KMS-11 (cell line): ENCODE measurements around the gene GTF2H1.

Experiments used
- H2AFZ ChIP-seq: fragments of 200-600 bp; sonication (generic); 2 replicates; pipeline ENCODE4 v1.6.1; 2016; ENCODE audit warnings: antibody characterized with exemption, mixed run types, low read depth
- H3K27ac ChIP-seq: fragments of 200-600 bp; sonication (generic); 2 replicates; pipeline ENCODE4 v1.6.1; 2016; ENCODE audit warnings: mild to moderate bottlenecking, mixed run types
- H3K27me3 ChIP-seq: fragments of 200-600 bp; sonication (generic); 2 replicates; pipeline ENCODE4 v1.6.1; 2017; ENCODE audit warnings: mild to moderate bottlenecking, low read depth, mixed run types, moderate library complexity; ENCODE audit not compliant: insufficient read depth
- H3K36me3 ChIP-seq: fragments of 200-600 bp; sonication (generic); 2 replicates; pipeline ENCODE4 v1.6.1; 2017; ENCODE audit warnings: mild to moderate bottlenecking, mixed run types; ENCODE audit not compliant: insufficient read depth
- H3K4me1 ChIP-seq: fragments of 200-600 bp; sonication (generic); 2 replicates; pipeline ENCODE4 v1.6.1; 2016; ENCODE audit warnings: mild to moderate bottlenecking, low read depth, mixed run types; ENCODE audit not compliant: poor library complexity, severe bottlenecking
- H3K4me2 ChIP-seq: fragments of 200-600 bp; sonication (generic); 2 replicates; pipeline ENCODE4 v1.7.0; 2016; ENCODE audit warnings: mild to moderate bottlenecking, mixed run types
- H3K4me3 ChIP-seq: fragments of 200-600 bp; sonication (generic); IDR thresholded peaks from 2 replicates; pipeline ENCODE4 v1.6.1; 2017; ENCODE audit warnings: low read depth, low read length, mixed read lengths; ENCODE audit not compliant: insufficient read depth
- H3K79me2 ChIP-seq: fragments of 200-600 bp; sonication (generic); 2 replicates; pipeline ENCODE4 v1.6.1; 2016; ENCODE audit warnings: low read depth, mixed run types; ENCODE audit not compliant: insufficient read depth
- H3K9ac ChIP-seq: fragments of 200-600 bp; sonication (generic); 2 replicates; pipeline ENCODE4 v1.6.1; 2016; ENCODE audit warnings: mild to moderate bottlenecking, mixed run types
- H4K20me1 ChIP-seq: fragments of 200-600 bp; sonication (generic); 2 replicates; pipeline ENCODE4 v1.6.1; 2016; ENCODE audit warnings: mild to moderate bottlenecking, mixed run types; ENCODE audit not compliant: insufficient read depth
- TF ChIP-seq, protein P1 (sequence below): fragments of 200-600 bp; sonication (generic); conservative IDR thresholded peaks from 2 replicates; pipeline ENCODE4 v1.6.1; 2017; ENCODE audit warnings: low read depth, mild to moderate bottlenecking, antibody characterized with exemption, low read length, moderate library complexity, mixed read lengths

Gene GTF2H1

DNA sequence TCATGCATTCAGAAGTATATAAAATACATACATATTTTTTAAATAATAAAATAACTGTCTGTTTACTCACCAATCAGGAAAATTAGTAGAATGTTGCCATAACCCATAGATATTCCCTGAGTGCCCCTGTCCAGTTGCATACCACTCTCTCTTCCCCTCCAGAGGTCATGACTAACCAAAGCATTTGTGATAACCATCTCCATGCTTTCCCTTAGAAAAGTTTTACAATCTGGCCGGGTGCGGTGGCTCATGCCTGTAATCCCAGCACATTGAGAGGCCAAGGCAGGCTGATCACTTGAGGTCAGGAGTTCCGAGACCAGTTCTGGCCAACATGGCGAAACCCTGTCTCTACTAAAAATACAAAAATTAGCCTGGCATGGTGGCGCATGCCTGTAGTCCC, 38.8 kb downstream of the GTF2H1 start:
- TF ChIP-seq, protein P1, sequence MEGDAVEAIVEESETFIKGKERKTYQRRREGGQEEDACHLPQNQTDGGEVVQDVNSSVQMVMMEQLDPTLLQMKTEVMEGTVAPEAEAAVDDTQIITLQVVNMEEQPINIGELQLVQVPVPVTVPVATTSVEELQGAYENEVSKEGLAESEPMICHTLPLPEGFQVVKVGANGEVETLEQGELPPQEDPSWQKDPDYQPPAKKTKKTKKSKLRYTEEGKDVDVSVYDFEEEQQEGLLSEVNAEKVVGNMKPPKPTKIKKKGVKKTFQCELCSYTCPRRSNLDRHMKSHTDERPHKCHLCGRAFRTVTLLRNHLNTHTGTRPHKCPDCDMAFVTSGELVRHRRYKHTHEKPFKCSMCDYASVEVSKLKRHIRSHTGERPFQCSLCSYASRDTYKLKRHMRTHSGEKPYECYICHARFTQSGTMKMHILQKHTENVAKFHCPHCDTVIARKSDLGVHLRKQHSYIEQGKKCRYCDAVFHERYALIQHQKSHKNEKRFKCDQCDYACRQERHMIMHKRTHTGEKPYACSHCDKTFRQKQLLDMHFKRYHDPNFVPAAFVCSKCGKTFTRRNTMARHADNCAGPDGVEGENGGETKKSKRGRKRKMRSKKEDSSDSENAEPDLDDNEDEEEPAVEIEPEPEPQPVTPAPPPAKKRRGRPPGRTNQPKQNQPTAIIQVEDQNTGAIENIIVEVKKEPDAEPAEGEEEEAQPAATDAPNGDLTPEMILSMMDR: no peak
- Histone ChIP-seq H3K9ac (no peak overlapping the region), H3K4me3 (no peak overlapping the region), H2AFZ (no peak overlapping the region), H3K27ac (no peak overlapping the region), H4K20me1 (no peaks in the 10 kb centered on the region), H3K36me3 (no peaks in the 10 kb centered on the region; the same call in 1 of the 2 replicates), H3K4me2 (no peak overlapping the region), H3K27me3 (no peaks in the 10 kb centered on the region), H3K79me2 (no peaks in the 10 kb centered on the region), H3K4me1 (no peaks in the 10 kb centered on the region)

DNA sequence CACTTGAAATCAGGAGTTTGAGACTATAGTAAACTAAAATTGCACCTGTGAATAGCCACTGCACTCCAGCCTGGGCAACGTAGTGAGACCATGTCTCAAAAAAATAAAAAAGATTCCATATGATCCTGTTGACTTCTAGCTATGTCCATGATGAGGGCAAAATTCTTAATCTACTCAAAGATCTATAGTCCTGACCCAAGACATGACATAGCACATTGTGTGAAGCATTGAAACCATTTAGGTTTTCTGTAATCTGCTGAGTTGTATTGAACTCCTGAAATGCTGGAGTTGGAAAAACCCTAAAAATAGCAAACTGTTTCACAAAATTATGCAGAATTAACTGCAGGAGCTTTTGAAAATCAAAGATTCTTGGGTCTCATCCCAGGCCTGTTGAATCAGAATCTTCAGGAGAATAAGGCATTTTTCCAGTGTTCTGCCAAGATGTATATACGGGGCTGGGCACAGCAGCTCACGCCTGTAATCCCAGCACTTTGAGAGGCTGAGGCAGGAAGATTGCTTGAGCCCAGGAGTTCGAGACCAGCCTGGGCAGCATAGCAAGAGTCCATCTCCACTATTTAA, 42.2 kb downstream of the GTF2H1 start:
- H3K36me3 ChIP-seq: no peaks in the 10 kb centered on the region; the same call in 1 of the 2 replicates
- no peak overlapping the region for H3K27ac ChIP-seq
- H3K4me3 ChIP-seq: no peak overlapping the region
- no peaks in the 10 kb centered on the region for H3K4me1 ChIP-seq
- H3K9ac ChIP-seq: no peak overlapping the region
- no peaks in the 10 kb centered on the region for H4K20me1 ChIP-seq
- H3K4me2 ChIP-seq: no peak overlapping the region
- no peaks in the 10 kb centered on the region for H3K27me3 ChIP-seq
- H2AFZ ChIP-seq: no peak overlapping the region
- no peaks in the 10 kb centered on the region for H3K79me2 ChIP-seq
- TF ChIP-seq, protein P1: no peak

DNA sequence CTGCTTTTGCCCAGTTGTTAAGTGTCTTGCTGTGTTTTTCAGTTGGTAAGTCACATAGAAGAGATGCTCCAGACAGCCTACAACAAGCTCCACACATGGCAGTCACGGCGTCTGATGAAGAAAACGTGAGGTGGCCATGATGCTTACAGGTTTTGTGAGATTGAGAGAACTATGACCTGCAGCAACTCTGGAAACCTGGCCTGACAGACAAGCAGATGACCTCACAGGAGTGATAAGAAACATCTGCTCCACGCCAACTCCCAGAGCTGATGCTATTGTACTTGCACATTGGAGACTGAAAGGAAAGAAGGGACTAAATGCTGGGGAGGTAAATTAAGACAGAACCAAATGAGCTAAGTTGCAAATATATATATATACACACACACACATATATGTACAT, 43.4 kb downstream of the GTF2H1 start:
- TF ChIP-seq, protein P1: no peak
- Histone ChIP-seq H3K4me1 (no peaks in the 10 kb centered on the region), H3K27ac (no peak overlapping the region), H3K4me2 (no peak overlapping the region), H3K9ac (no peak overlapping the region), H3K79me2 (no peaks in the 10 kb centered on the region), H4K20me1 (no peaks in the 10 kb centered on the region), H3K36me3 (no peaks in the 10 kb centered on the region; the same call in 1 of the 2 replicates), H3K27me3 (no peaks in the 10 kb centered on the region), H3K4me3 (no peak overlapping the region), H2AFZ (no peak overlapping the region)

DNA sequence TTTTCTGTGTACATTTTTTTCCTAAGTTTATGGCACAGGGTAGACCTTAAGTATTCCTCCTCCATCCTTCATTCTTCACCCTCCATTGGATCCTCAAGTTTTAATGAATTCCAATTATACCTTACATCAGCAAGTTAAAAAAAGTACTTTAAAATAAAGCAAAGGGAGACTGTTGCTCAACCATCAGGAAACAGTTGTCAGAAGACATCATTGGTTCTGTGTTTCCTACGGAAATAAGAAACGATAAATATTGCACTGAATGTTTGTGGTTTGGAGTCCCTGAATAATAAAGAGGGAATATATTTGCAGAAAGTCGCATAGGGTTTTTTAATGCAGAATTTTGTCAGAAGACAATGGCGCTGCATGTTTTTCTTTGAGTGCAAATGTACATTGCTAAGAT, 43.9 kb downstream of the GTF2H1 start:
- Histone ChIP-seq H3K4me2 (no peak overlapping the region), H2AFZ (no peak overlapping the region), H4K20me1 (no peaks in the 10 kb centered on the region), H3K27ac (no peak overlapping the region), H3K79me2 (no peaks in the 10 kb centered on the region), H3K4me1 (no peaks in the 10 kb centered on the region), H3K27me3 (no peaks in the 10 kb centered on the region), H3K36me3 (no peaks in the 10 kb centered on the region; the same call in 1 of the 2 replicates), H3K9ac (no peak overlapping the region), H3K4me3 (no peak overlapping the region)
- TF ChIP-seq, protein P1: no peak
